A673 (cell line): ENCODE results near the gene APOC1. TPM values are rescaled to one million over a fixed set of nuclear protein-coding genes. Genes with fewer than 3 reads are reported as not detected.
"Not testable (repeated sequence)": the region's sequence is repeated elsewhere in the genome, so short reads cannot be mapped to it uniquely, and the experiment has no call there.

ENCODE experiments used
- BruUV-seq: library from RNA; stranded (reverse); fragments of 400-500 nt; replicated peaks from 2 replicates; lab custom pipeline; 2021; lab: Mats Ljungman, UMichigan
- CTCF ChIA-PET: fragments of 300-600 bp; sonication (Branson Sonifier 250); formaldehyde crosslinking; loops from one replicate; lab custom pipeline; 2022; ENCODE audit warnings: antibody characterized with exemption; lab: Charles Lee
- POLR2A ChIA-PET: fragments of 300-600 bp; sonication (Branson Sonifier 250); formaldehyde crosslinking; loops from one replicate; lab custom pipeline; 2022; ENCODE audit warnings: antibody characterized with exemption; ENCODE audit not compliant: low non-redundant PET; lab: Charles Lee
- DNase-seq: peaks from one replicate; pipeline ENCODE4 v3.0.0-alpha.2; 2015; ENCODE audit warnings: low spot score
- H3K27ac ChIP-seq: fragments of 200-600 bp; sonication (generic); 2 replicates; pipeline ENCODE4 v1.5.1; 2016; ENCODE audit warnings: mixed run types, low read depth, mild to moderate bottlenecking, mixed read lengths, antibody characterized with exemption, low read length; ENCODE audit not compliant: poor library complexity, severe bottlenecking
- H3K27me3 ChIP-seq: fragments of 200-600 bp; sonication (generic); replicated peaks from 2 replicates; pipeline ENCODE4 v1.6.1; 2017; ENCODE audit warnings: mixed run types, low read depth, mild to moderate bottlenecking, mixed read lengths, antibody characterized with exemption, low read length; ENCODE audit not compliant: insufficient read depth, poor library complexity
- H3K36me3 ChIP-seq: fragments of 200-600 bp; sonication (generic); 2 replicates; pipeline ENCODE4 v1.6.1; 2016; ENCODE audit warnings: mixed run types, mild to moderate bottlenecking, mixed read lengths, antibody characterized with exemption, low read length; ENCODE audit not compliant: insufficient read depth, poor library complexity, severe bottlenecking
- H3K4me1 ChIP-seq: fragments of 200-600 bp; sonication (generic); 2 replicates; pipeline ENCODE4 v1.6.1; 2017; ENCODE audit warnings: mixed run types, mild to moderate bottlenecking, mixed read lengths, antibody characterized with exemption, low read length; ENCODE audit not compliant: insufficient read depth, poor library complexity, severe bottlenecking
- H3K4me3 ChIP-seq: fragments of 200-600 bp; sonication (generic); 2 replicates; pipeline ENCODE4 v1.5.1; 2016; ENCODE audit warnings: low read depth, mixed run types, mild to moderate bottlenecking, mixed read lengths, low read length; ENCODE audit not compliant: poor library complexity, severe bottlenecking
- H3K9me3 ChIP-seq: fragments of 200-600 bp; sonication (generic); 2 replicates; pipeline ENCODE4 v1.6.1; 2016; ENCODE audit warnings: mixed run types, low read depth, mild to moderate bottlenecking, mixed read lengths, antibody characterized with exemption, low read length; ENCODE audit not compliant: poor library complexity, severe bottlenecking
- CTCF ChIP-seq: fragments of 300-800, 200-600 bp; sonication (generic); conservative IDR thresholded peaks from 2 replicates; pipeline ENCODE4 v1.5.1; 2017; ENCODE audit warnings: low read depth, mild to moderate bottlenecking, antibody characterized with exemption, low read length, moderate library complexity, mixed read lengths
- EZH2 ChIP-seq: fragments of 200-600 bp; sonication (generic); IDR thresholded peaks from 2 replicates; pipeline ENCODE4 v1.6.1; 2017; ENCODE audit warnings: borderline replicate concordance, low read depth, mild to moderate bottlenecking, mixed read lengths, antibody characterized with exemption, low read length; ENCODE audit not compliant: poor library complexity, severe bottlenecking
- intact Hi-C: fragments of 100-400 bp; cut with micrococcal nuclease; formaldehyde crosslinking; loops from one replicate; pipeline ENCODE4 v1.10.0; 2022; ENCODE audit not compliant: unreplicated experiment
- total RNA-seq: library from RNA; stranded (reverse); gene quantifications from 2 replicates; pipeline ENCODE4 v1.2.3, GENCODE V29; 2021

Gene APOC1
- total RNA-seq, 1 experiment from 2014 or later = 5.5 TPM

GRCh38 chr19:44909775-44910174, 4.6 kb upstream of the APOC1 start:
- Histone ChIP-seq H3K36me3 (no peaks in the 10 kb centered on the region), H3K27me3 (no peaks in the 10 kb centered on the region), H3K27ac (no peak overlapping the region), H3K9me3 (no peaks in the 10 kb centered on the region), H3K4me1 (peaks cover 18% of the 10 kb centered on the region), H3K4me3 (no peak overlapping the region)
- intact Hi-C loops = no loop called here
- DNase-seq = no peak
- BruUV-seq = no TSS peak
- POLR2A ChIA-PET = no interaction called here
- CTCF ChIA-PET = interaction anchor here (0.7 kb wide), 1 partner anchor 276 kb away, joined by 3 read pairs; no protein-coding TSS in a partner anchor
- no peak for TF ChIP-seq EZH2
- no peak for TF ChIP-seq CTCF

GRCh38 chr19:44911896-44912295, 2.5 kb upstream of the APOC1 start:
- H3K4me3 ChIP-seq, CTCF ChIA-PET, DNase-seq, BruUV-seq, H3K9me3 ChIP-seq, H3K27ac ChIP-seq, intact Hi-C loops, H3K36me3 ChIP-seq, POLR2A ChIA-PET, H3K27me3 ChIP-seq: not testable (repeated sequence)
- peaks cover 12% of the 10 kb centered on the region for H3K4me1 ChIP-seq

GRCh38 chr19:44912854-44913253, 1.6 kb upstream of the APOC1 start:
- DNase-seq = no peak
- TF ChIP-seq EZH2 = no peak
- Histone ChIP-seq H3K36me3 (no peaks in the 10 kb centered on the region), H3K4me3 (no peak overlapping the region), H3K27ac (no peak overlapping the region), H3K9me3 (no peaks in the 10 kb centered on the region), H3K27me3 (no peaks in the 10 kb centered on the region), H3K4me1 (peaks cover 12% of the 10 kb centered on the region)
- no TSS peak for BruUV-seq
- CTCF ChIA-PET = no interaction called here
- intact Hi-C loops = no loop called here
- POLR2A ChIA-PET = no interaction called here

GRCh38 chr19:44913512-44914432, 636 bp upstream of the APOC1 start:
- H3K9me3 ChIP-seq, H3K27me3 ChIP-seq, CTCF ChIA-PET, BruUV-seq, POLR2A ChIA-PET, intact Hi-C loops, DNase-seq, H3K36me3 ChIP-seq: not testable (repeated sequence)
- H3K4me1 ChIP-seq = peaks cover 12% of the 10 kb centered on the region
- H3K4me3 ChIP-seq = peak overlapping the region; percentile 48
- H3K27ac ChIP-seq = peak overlapping the region; percentile 91
